ENCODE data around the gene COQ8A.
"Not testable (repeated sequence)": the region's sequence is repeated elsewhere in the genome, so short reads cannot be mapped to it uniquely, and the experiment has no call there.

COQ8A gene

GRCh38 chr1:226921504-226921903 lies 18.6 kb upstream of the COQ8A start:
- DNase-seq (ENCODE audit: low read depth in 3 of 3): no peak

- DNase-seq (ENCODE audit: low read depth in 3 of 3): not testable (repeated sequence)
Measured at GRCh38 chr1:226929260-226930111, 10.6 kb upstream of the COQ8A start.

GRCh38 chr1:226934483-226935237 lies 5.4 kb upstream of the COQ8A start:
- DNase-seq (ENCODE audit: low read depth in 3 of 3): no peak

GRCh38 chr1:226937940-226938725 lies 2.0 kb upstream of the COQ8A start:
- DNase-seq (ENCODE audit: low read depth in 3 of 3): no peak

GRCh38 chr1:226938903-226939437 lies 1.1 kb upstream of the COQ8A start:
- DNase-seq (ENCODE audit: low read depth in 3 of 3): no peak

- DNase-seq (ENCODE audit: low read depth in 3 of 3): peak in 2 of 3 experiments; percentile 32 to 40
Measured at GRCh38 chr1:226939438-226940028, 561 bp upstream of the COQ8A start.

GRCh38 chr1:226940806-226941067 lies 643 bp downstream of the COQ8A start:
- DNase-seq (ENCODE audit: low read depth in 3 of 3): no peak

GRCh38 chr1:226942392-226942791 lies 2.3 kb downstream of the COQ8A start:
- no peak for DNase-seq (ENCODE audit: low read depth in 3 of 3)

- DNase-seq (ENCODE audit: low read depth in 3 of 3): no peak
Measured at GRCh38 chr1:226943156-226943555, 3.1 kb downstream of the COQ8A start.

- no peak for DNase-seq (ENCODE audit: low read depth in 3 of 3)
Measured at GRCh38 chr1:226943927-226944326, 3.8 kb downstream of the COQ8A start.

- no peak for DNase-seq (ENCODE audit: low read depth in 3 of 3)
Measured at GRCh38 chr1:226945106-226945857, 5.2 kb downstream of the COQ8A start.

- no peak for DNase-seq (ENCODE audit: low read depth in 3 of 3)
Measured at GRCh38 chr1:226945858-226946245, 5.8 kb downstream of the COQ8A start.

- DNase-seq (ENCODE audit: low read depth in 3 of 3): no peak
Measured at GRCh38 chr1:226946285-226946684, 6.2 kb downstream of the COQ8A start.

- DNase-seq (ENCODE audit: low read depth in 3 of 3): no peak
Measured at GRCh38 chr1:226946841-226947240, 6.7 kb downstream of the COQ8A start.

GRCh38 chr1:226948051-226948450 lies 8.0 kb downstream of the COQ8A start:
- no peak for DNase-seq (ENCODE audit: low read depth in 3 of 3)

- no peak for DNase-seq (ENCODE audit: low read depth in 3 of 3)
Measured at GRCh38 chr1:226948480-226948879, 8.4 kb downstream of the COQ8A start.

GRCh38 chr1:226948996-226949395 lies 8.9 kb downstream of the COQ8A start:
- DNase-seq (ENCODE audit: low read depth in 3 of 3): no peak

- no peak for DNase-seq (ENCODE audit: low read depth in 3 of 3)
Measured at GRCh38 chr1:226949401-226949800, 9.3 kb downstream of the COQ8A start.

- no peak for DNase-seq (ENCODE audit: low read depth in 3 of 3)
Measured at GRCh38 chr1:226950316-226950715, 10.2 kb downstream of the COQ8A start.

GRCh38 chr1:226950871-226951270 lies 10.8 kb downstream of the COQ8A start:
- DNase-seq (ENCODE audit: low read depth in 3 of 3): no peak
